ENCODE data around the gene CTTNBP2.
A peak's percentile ranks its signal among the peaks of the same experiment; 100 is the strongest.

The CTTNBP2 gene

GRCh38 chr7:117690147-117690546 lies 183.1 kb downstream of the CTTNBP2 start:
- no peak for DNase-seq (ENCODE audit: low spot score)

DNA sequence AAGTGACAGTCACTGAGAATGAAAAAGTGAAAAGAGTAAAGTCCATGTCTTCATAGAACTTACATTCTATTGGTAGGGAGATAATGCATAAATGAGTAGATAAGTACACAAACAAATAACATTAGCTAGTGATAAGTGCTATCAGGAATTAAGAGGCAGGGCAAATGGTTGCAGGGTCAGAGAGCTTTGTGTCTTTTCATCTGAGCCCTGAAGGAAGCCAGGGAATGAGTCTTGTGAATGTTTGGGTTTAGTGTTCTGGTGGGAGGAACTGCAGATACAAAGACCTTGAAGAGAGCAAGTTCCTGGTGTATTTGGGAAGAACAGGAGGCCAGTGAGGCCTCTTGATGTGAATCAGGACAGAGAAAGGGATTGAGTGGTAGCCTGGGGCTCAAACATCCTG lies 183.8 kb downstream of the CTTNBP2 start:
- DNase-seq (ENCODE audit: low spot score), result no peak

- no peak for DNase-seq (ENCODE audit: low spot score)
Measured at GRCh38 chr7:117688126-117688525, 185.1 kb downstream of the CTTNBP2 start.

- DNase-seq (ENCODE audit: low spot score), result no peak
Measured at GRCh38 chr7:117686311-117686935, 186.8 kb downstream of the CTTNBP2 start.

- no peak for DNase-seq (ENCODE audit: low spot score)
Measured at GRCh38 chr7:117685795-117686194, 187.4 kb downstream of the CTTNBP2 start.

DNA sequence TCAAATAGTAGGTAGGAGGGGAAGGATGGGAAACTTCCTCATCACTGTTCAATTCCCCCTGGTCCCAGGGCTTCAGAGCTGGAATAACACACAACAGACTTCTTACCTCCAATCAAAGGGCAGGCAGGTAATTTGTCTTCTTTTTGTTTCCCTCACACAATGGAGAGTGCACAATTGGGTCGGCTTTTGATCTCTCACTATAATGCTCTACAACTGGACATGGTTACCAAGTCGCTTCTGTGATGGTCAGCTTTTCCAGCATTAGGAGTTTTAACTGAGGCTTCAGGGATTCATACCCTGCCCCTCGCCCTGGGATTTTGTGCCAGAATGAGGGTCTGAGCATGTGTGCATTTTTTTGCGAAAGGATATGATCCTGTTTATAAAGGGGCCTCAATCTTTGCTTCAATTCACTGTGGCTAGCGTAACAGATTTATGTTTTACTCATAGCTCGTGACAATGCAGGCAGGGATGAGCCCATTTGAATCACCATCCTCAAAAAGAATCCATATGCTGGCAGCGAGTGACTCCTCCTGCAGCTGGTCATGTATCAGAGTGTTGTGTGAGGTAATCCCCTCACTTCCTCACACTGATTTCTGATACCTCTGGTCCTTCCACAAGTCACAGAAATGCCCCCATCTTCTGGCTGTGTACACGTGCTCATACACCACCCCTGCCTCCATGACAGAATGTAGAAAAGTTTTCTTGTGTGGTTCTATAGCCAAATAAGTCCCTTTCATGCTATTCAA lies 189.6 kb downstream of the CTTNBP2 start:
- DNase-seq (ENCODE audit: low spot score), result no peak

DNA sequence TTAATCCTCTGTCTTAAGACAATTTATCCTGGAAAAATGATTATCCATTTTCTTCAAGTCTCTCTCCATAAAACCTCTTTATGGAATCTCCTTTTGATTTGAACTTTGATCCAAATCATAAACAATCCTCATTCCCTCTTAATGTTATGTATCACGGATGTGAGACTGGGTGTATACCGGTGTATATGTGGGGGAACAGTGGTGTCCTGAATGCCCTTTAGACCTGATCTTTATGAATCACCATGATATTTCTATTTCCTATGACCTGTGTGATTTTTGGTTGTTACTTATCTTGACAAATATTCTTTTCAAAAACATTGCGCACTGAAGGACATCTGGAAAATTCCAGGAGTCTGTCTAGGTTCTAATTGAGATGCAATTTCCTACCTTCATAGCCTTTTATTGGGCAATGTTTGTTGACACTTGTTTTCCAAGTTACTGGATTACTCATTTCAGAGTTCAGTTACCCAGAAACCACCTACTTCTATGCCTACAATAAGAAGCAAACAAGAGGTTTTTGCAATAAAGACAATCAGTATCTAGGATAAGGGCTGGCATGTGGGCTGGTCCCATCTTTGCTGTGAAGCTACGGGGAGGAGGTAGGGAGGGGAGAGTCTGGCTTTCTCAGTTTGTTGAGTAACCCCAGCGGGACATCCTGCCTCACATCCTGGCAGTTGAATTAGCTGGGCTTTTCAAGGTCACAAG lies 190.4 kb downstream of the CTTNBP2 start:
- no peak for DNase-seq (ENCODE audit: low spot score)

DNA sequence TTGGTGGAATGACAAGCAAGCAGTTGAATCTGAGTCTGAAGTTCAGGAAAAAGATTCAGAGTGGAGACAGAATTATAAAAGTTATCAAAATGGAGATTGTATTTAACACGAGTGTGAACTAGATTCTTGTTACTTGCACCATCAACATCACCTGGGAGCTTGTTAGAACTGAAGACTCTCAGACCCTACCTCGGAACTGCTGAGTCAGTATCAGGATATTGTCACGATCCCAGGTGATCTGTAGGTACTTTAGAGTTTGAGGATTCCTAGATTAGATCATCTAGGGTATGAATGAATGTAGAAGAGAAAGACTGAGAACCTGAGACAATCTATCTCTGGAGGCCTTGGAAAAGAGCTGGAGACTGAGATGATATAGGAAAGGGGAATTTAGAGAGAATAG lies 194.1 kb downstream of the CTTNBP2 start:
- no peak for DNase-seq (ENCODE audit: low spot score)

DNA sequence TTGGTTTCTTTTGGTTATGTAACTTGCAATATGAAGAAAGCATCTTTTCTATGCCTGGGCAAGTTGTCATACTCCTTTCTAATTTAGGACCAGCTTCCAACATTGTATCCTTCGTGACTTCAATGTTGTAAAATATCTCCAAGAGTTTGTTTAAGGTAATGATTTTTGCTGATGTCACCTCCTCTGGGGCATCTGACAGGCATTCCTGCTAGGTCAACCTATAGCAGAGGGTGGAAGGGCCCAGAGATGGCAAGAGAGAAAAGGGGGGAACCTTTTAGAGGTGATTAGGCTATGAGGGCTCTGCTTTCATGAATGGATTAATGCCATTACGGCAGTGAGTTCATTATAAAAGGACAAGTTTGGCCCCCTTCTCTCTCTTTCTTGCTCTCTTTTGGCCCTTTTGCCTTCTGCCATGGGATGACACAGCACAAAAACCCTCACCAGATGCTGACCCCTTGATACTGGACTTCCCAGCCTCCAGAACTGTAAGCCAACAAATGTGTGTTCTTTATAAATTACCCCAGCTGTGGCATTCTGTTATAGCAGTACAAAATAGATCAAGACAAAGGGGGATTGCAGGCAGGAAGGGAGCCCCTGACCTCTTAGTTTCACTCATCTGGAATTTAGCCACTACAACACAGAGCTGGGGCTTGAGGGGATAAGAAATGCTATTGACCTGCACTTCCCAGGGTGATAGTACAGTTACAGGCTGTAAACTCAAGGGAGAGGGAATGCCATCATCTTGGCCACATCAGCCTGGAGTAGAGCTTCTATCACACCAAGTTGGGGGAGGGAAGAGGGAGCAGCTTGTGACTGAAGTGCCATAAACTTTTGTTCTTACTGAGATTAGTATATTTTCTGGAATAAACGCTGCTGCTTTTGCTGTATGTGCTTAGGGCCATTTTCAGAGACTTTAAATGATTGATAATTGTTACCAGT lies 197.5 kb downstream of the CTTNBP2 start:
- DNase-seq (ENCODE audit: low spot score), result no peak

GRCh38 chr7:117674617-117675016 lies 198.6 kb downstream of the CTTNBP2 start:
- no peak for DNase-seq (ENCODE audit: low spot score)

GRCh38 chr7:117673839-117674238 lies 199.4 kb downstream of the CTTNBP2 start:
- DNase-seq (ENCODE audit: low spot score), result peak; percentile 22

- DNase-seq (ENCODE audit: low spot score), result no peak
Measured at GRCh38 chr7:117673367-117673766, 199.9 kb downstream of the CTTNBP2 start.

- DNase-seq (ENCODE audit: low spot score), result no peak
Measured at GRCh38 chr7:117672453-117672852, 200.8 kb downstream of the CTTNBP2 start.

- DNase-seq (ENCODE audit: low spot score), result no peak
Measured at GRCh38 chr7:117669818-117670217, 203.4 kb downstream of the CTTNBP2 start.

GRCh38 chr7:117667456-117667855 lies 205.8 kb downstream of the CTTNBP2 start:
- DNase-seq (ENCODE audit: low spot score), result no peak

GRCh38 chr7:117666689-117667088 lies 206.6 kb downstream of the CTTNBP2 start:
- no peak for DNase-seq (ENCODE audit: low spot score)

DNA sequence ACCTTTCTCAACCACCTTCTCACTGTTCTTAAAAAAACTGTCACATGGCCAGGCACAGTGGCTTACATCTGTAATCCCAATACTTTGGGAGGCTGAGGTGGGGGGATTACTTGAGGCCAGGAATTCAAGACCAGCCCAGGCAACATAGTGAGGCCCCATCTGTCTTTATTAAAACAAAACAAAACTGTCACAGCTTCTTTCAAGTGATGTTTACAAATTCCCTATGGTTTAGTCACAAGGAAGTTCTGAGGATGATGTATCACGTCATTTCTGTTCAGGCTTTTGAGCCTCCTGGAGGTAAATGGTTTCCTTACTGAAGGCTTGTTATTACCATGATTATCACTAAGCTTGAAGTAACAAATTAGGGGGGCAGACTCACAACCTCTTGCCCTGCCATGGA lies 207.2 kb downstream of the CTTNBP2 start:
- peak; percentile 6 for DNase-seq (ENCODE audit: low spot score)

GRCh38 chr7:117665368-117665767 lies 207.9 kb downstream of the CTTNBP2 start:
- DNase-seq (ENCODE audit: low spot score), result no peak

DNA sequence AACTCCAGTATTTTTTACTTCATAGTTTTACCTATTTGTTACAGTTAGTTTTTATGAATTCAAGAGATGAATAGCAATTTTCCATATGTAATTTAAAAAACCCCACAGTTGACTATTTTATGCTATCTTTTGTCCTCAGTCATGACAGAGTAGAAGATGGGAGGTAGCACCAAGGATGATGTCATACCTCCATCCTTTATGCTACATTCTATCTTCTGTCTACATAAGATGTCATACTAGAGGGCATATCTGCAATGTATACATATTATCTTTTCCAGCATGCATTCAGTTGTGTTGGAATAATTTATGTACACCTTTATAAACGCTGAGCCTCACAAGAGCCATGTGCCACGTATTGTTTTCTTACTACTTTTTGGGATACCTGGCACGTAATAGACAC lies 209.2 kb downstream of the CTTNBP2 start:
- no peak for DNase-seq (ENCODE audit: low spot score)

GRCh38 chr7:117661328-117661727 lies 211.9 kb downstream of the CTTNBP2 start:
- no peak for DNase-seq (ENCODE audit: low spot score)

Data from SW480 (cell line).